RKO (cell line): ENCODE data around the gene NLRP7.

Experiments
- DNase-seq: peaks from one replicate; pipeline ENCODE4 v3.0.0-alpha.2; 2016; ENCODE audit warnings: low spot score

Gene NLRP7

GRCh38 chr19:54873990-54874389 is 73.3 kb downstream of the NLRP7 start, which contains the start of gene FCAR:
Gene FCAR (plus strand): TSS chr19:54874235. CDS start chr19:54874290, 55 bp downstream.
- DNase-seq = no peak
